CD14-positive monocyte (primary cell): ENCODE results near the gene RSAD2. TPM values are rescaled to one million over a fixed set of nuclear protein-coding genes. Genes with fewer than 3 reads are reported as not detected.

ENCODE experiments used
- DNase-seq, 3 donors: peaks; one replicate each; pipeline ENCODE4 v3.0.0-alpha.2; 2011 to 2022
- H2AFZ ChIP-seq: 2 replicates; pipeline ENCODE4 v1.6.0; 2012; ENCODE audit warnings: mild to moderate bottlenecking, low read depth, low read length, inconsistent platforms; ENCODE audit not compliant: insufficient read depth, poor library complexity, severe bottlenecking
- H3K27ac ChIP-seq, 2 donors: 1 replicate in 1 of 2; 2 replicates in 1 of 2; pipeline ENCODE4 v1.5.1; 2012 to 2013; ENCODE audit warnings: low read length in 2 of 2, control low read depth in 1 of 2, inconsistent platforms in 1 of 2, low read depth in 1 of 2, mild to moderate bottlenecking in 1 of 2
- H3K27me3 ChIP-seq, 2 donors: one replicate each; pipeline versions ENCODE4 v1.6.0 to v1.6.1; 2011 to 2013; ENCODE audit warnings: low read length in 2 of 2; ENCODE audit not compliant: control insufficient read depth in 2 of 2, insufficient read depth in 2 of 2
- H3K36me3 ChIP-seq, 2 donors: replicated peaks in 1 of 2; 1 replicate in 1 of 2; 2 replicates in 1 of 2; pipeline versions ENCODE4 v1.5.1 to v1.6.1; 2012 to 2013; ENCODE audit warnings: low read length in 2 of 2, control low read depth in 1 of 2, inconsistent platforms in 1 of 2, mild to moderate bottlenecking in 1 of 2; ENCODE audit not compliant: insufficient read depth in 2 of 2, control insufficient read depth in 1 of 2
- H3K4me1 ChIP-seq, 2 donors: 1 replicate in 1 of 2; 2 replicates in 1 of 2; pipeline versions ENCODE4 v1.5.1 to v1.6.1; 2012 to 2013; ENCODE audit warnings: low read length in 2 of 2, control low read depth in 1 of 2, inconsistent platforms in 1 of 2, mild to moderate bottlenecking in 1 of 2, moderate library complexity in 1 of 2; ENCODE audit not compliant: insufficient read depth in 2 of 2, control insufficient read depth in 1 of 2
- H3K4me2 ChIP-seq: replicated peaks from 2 replicates; pipeline ENCODE3; 2012; ENCODE audit warnings: low read length, moderate library complexity, mild to moderate bottlenecking; ENCODE audit not compliant: poor library complexity, severe bottlenecking; ENCODE audit errors: extremely low read depth
- H3K4me3 ChIP-seq, 3 experiments: fragments of 200-600 bp in 1 of 3; sonication (generic) in 1 of 3; replicated peaks in 1 of 3; 1 replicate in 2 of 3; 2 replicates in 1 of 3; pipeline ENCODE4 v1.5.1; 2011 to 2013; ENCODE audit warnings: low read length in 3 of 3, mild to moderate bottlenecking in 3 of 3, control low read depth in 2 of 3, low read depth in 2 of 3, inconsistent platforms in 1 of 3, moderate library complexity in 1 of 3
- H3K79me2 ChIP-seq: 2 replicates; pipeline ENCODE4 v1.6.0; 2012; ENCODE audit warnings: mild to moderate bottlenecking, control low read depth, inconsistent platforms, low read length, moderate library complexity; ENCODE audit not compliant: insufficient read depth
- H3K9ac ChIP-seq: 2 replicates; pipeline ENCODE4 v1.6.0; 2017; ENCODE audit warnings: low read length, mild to moderate bottlenecking; ENCODE audit not compliant: insufficient read depth, poor library complexity, severe bottlenecking
- H3K9me3 ChIP-seq, 2 donors: replicated peaks in 1 of 2; 1 replicate in 1 of 2; 2 replicates in 1 of 2; pipeline versions ENCODE4 v1.5.1 to v1.6.1; 2012 to 2013; ENCODE audit warnings: low read length in 2 of 2, control low read depth in 1 of 2; ENCODE audit not compliant: control insufficient read depth in 1 of 2, insufficient read depth in 1 of 2
- H4K20me1 ChIP-seq: 2 replicates; pipeline ENCODE4 v1.6.0; 2012; ENCODE audit warnings: mild to moderate bottlenecking, low read length, control low read depth, moderate library complexity; ENCODE audit not compliant: insufficient read depth
- H3K27ac Mint-ChIP-seq, 7 donors: one replicate each; pipeline ENCODE4 v1.8.0; 2020; ENCODE audit warnings: mild to moderate bottlenecking in 7 of 7, mixed read lengths in 7 of 7, moderate library complexity in 6 of 7, inconsistent platforms in 2 of 7
- H3K27me3 Mint-ChIP-seq, 3 donors: one replicate each; pipeline ENCODE4 v1.8.0; 2021 to 2022; ENCODE audit warnings: low read depth in 3 of 3, mild to moderate bottlenecking in 3 of 3, mixed read lengths in 3 of 3, moderate library complexity in 3 of 3, inconsistent platforms in 1 of 3
- H3K36me3 Mint-ChIP-seq, 2 donors: one replicate each; pipeline ENCODE4 v1.8.0; 2020; ENCODE audit warnings: mixed read lengths in 2 of 2, inconsistent platforms in 1 of 2, mild to moderate bottlenecking in 1 of 2
- H3K4me1 Mint-ChIP-seq: one replicate; pipeline ENCODE4 v1.8.0; 2020; ENCODE audit warnings: mild to moderate bottlenecking, mixed read lengths
- H3K4me3 Mint-ChIP-seq, 2 donors: one replicate each; pipeline ENCODE4 v1.8.0; 2020; ENCODE audit warnings: mild to moderate bottlenecking in 2 of 2, mixed read lengths in 2 of 2, moderate library complexity in 1 of 2
- H3K9me3 Mint-ChIP-seq, 7 donors: one replicate each; pipeline ENCODE4 v1.8.0; 2020 to 2022; ENCODE audit warnings: mixed read lengths in 7 of 7, mild to moderate bottlenecking in 6 of 7, moderate library complexity in 6 of 7, inconsistent platforms in 2 of 7
- WGBS: methylation state at CpG from one replicate; pipeline ENCODE4 v1.1.5; 2013; ENCODE audit warnings: missing lambda C conversion rate; ENCODE audit not compliant: insufficient coverage; 5-methylcytosine and 5-hydroxymethylcytosine counted together
- intact Hi-C, 2 donors: fragments of 100-400 bp; cut with micrococcal nuclease; formaldehyde crosslinking; loops; one replicate each; pipeline versions ENCODE4 v1.15.0 to v1.15.1; 2023
- polyA plus RNA-seq, 3 donors: library from polyadenylated mRNA; depleted of rRNA in 1 of 3; unstranded in 2 of 3; stranded (reverse) in 1 of 3; fragments of 300-500 nt in 2 of 3; fragments of >200 nt in 1 of 3; fragmentation: Illumina TruSeq in 2 of 3; gene quantifications; 1 replicate in 2 of 3; 2 replicates in 1 of 3; pipeline ENCODE4 v1.2.3, GENCODE V29; 2012 to 2021
- TF ChIP-seq, protein P1 (sequence below): fragments of 200-600 bp; IDR thresholded peaks from one replicate; pipeline ENCODE4 v1.8.0; 2022; ENCODE audit warnings: antibody characterized with exemption, mild to moderate bottlenecking

Gene RSAD2
- polyA plus RNA-seq, 3 donors = 6.0 to 12.6 (median 10.3) TPM

DNA sequence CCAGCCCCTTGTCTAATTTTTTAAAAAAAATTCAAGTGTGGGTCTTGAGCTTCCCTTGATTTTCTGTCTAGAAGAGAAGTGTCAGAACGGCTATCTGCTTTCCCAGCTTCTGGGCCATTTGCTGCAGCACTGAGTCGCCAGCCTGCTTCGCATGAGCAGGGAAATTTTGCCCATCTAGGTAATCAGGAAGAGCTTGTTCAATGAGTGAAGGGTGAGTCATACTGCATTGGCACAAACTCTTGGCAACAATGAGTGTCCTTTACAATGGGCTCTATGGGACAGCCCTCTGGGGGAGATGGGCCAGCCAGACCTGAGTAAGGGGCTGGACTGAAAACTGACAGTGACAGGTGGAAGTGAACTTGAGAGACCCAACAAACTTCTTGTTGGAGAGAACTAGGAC lies 37.3 kb downstream of the RSAD2 start:
- no peak overlapping the region for H3K9ac ChIP-seq
- no peak overlapping the region for H3K4me2 ChIP-seq
- no peaks in the 10 kb centered on the region for H3K9me3 ChIP-seq
- 82% methylated on average over 3 of the region's 3 CpGs for WGBS
- Mint-ChIP-seq H3K4me1 (peaks cover 20% of the 10 kb centered on the region), H3K36me3 (no peaks in the 10 kb centered on the region), H3K9me3 (peaks cover 0 to 3% (median 0%) of the 10 kb centered on the region in 7 donors), H3K27ac (no peak overlapping the region), H3K27me3 (peaks cover 1 to 14% (median 13%) of the 10 kb centered on the region in 3 donors), H3K4me3 (no peak overlapping the region)
- peaks cover under 1% of the 10 kb centered on the region for H3K79me2 ChIP-seq
- peak in 1 of 3 donors; percentile 44 for DNase-seq
- peaks cover 19 to 21% of the 10 kb centered on the region in 2 donors for H3K4me1 ChIP-seq
- H3K27me3 ChIP-seq = no peaks in the 10 kb centered on the region
- no peaks in the 10 kb centered on the region for H3K36me3 ChIP-seq
- no peak overlapping the region for H2AFZ ChIP-seq
- intact Hi-C loops = loop anchor here in 1 of 2 donors (10.0 kb wide), 1 partner anchor 90 kb away; no protein-coding TSS in a partner anchor
- H3K27ac ChIP-seq = no peak overlapping the region
- H3K4me3 ChIP-seq = no peak overlapping the region
- H4K20me1 ChIP-seq = no peaks in the 10 kb centered on the region
- TF ChIP-seq, protein P1, sequence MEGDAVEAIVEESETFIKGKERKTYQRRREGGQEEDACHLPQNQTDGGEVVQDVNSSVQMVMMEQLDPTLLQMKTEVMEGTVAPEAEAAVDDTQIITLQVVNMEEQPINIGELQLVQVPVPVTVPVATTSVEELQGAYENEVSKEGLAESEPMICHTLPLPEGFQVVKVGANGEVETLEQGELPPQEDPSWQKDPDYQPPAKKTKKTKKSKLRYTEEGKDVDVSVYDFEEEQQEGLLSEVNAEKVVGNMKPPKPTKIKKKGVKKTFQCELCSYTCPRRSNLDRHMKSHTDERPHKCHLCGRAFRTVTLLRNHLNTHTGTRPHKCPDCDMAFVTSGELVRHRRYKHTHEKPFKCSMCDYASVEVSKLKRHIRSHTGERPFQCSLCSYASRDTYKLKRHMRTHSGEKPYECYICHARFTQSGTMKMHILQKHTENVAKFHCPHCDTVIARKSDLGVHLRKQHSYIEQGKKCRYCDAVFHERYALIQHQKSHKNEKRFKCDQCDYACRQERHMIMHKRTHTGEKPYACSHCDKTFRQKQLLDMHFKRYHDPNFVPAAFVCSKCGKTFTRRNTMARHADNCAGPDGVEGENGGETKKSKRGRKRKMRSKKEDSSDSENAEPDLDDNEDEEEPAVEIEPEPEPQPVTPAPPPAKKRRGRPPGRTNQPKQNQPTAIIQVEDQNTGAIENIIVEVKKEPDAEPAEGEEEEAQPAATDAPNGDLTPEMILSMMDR = no peak

GRCh38 chr2:6915399-6915798 lies 37.8 kb downstream of the RSAD2 start:
- Histone ChIP-seq H3K4me1 (peaks cover 14 to 15% of the 10 kb centered on the region in 2 donors), H3K9ac (no peak overlapping the region), H3K79me2 (peaks cover 4% of the 10 kb centered on the region), H3K4me3 (no peak overlapping the region), H3K27me3 (no peaks in the 10 kb centered on the region), H3K4me2 (no peak overlapping the region), H3K36me3 (no peaks in the 10 kb centered on the region), H2AFZ (no peak overlapping the region), H4K20me1 (no peaks in the 10 kb centered on the region), H3K9me3 (no peaks in the 10 kb centered on the region), H3K27ac (no peak overlapping the region)
- TF ChIP-seq, protein P1 = no peak
- Mint-ChIP-seq H3K27ac (no peak overlapping the region), H3K9me3 (peaks cover 0 to 3% (median 0%) of the 10 kb centered on the region in 7 donors), H3K4me3 (no peak overlapping the region), H3K4me1 (peaks cover 16% of the 10 kb centered on the region), H3K27me3 (peaks cover 1 to 15% (median 11%) of the 10 kb centered on the region in 3 donors), H3K36me3 (no peaks in the 10 kb centered on the region)
- DNase-seq = no peak
- WGBS = 100% methylated on average over 1 of the region's 2 CpGs
- intact Hi-C loops = loop anchor here in 1 of 2 donors (10.0 kb wide), 1 partner anchor 89 kb away; no protein-coding TSS in a partner anchor
